VCaP (cell line): ENCODE data around the gene SPEN.

ENCODE experiments used
- H3K27ac ChIP-seq: fragments of 450-650 bp; 2 replicates; pipeline ENCODE4 v1.5.1; 2017
- TF ChIP-seq, protein P1 (sequence below): fragments of 450-650 bp; conservative IDR thresholded peaks from 2 replicates; pipeline ENCODE4 v1.5.1; 2017; ENCODE audit warnings: mild to moderate bottlenecking, moderate library complexity

The SPEN gene

DNA sequence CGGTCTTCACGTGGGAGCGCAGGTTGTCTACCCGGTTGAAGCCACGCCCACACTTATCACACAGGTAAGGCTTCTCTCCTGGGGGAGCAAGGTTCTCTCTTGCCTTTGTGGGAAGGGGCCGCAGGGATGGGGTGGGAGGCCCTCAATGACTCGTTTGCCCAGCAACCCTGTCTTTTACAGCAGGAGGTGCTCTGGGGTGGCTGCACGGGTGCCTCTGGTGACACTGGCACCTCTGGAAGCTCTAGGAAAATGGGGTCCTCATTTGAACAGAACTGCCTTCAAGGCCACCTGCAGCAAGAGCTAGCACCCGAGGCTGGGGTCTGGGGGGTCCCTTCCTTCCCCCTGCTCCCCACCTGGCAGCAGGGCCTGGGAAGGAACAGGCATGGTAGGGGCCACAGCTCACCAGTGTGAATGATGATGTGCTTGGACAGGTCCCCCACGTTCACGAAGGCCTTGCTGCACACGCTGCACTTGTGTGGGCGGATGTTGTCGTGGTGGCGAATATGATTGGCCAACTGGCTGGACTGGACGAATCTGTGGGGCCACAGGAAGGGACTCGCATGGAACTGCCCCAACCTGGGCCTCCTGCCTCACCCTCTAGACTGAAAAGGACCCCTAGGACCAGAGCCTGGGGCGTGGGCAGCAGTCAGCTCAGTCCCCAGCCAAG, 95.3 kb downstream of the SPEN start:
- TF ChIP-seq, protein P1, sequence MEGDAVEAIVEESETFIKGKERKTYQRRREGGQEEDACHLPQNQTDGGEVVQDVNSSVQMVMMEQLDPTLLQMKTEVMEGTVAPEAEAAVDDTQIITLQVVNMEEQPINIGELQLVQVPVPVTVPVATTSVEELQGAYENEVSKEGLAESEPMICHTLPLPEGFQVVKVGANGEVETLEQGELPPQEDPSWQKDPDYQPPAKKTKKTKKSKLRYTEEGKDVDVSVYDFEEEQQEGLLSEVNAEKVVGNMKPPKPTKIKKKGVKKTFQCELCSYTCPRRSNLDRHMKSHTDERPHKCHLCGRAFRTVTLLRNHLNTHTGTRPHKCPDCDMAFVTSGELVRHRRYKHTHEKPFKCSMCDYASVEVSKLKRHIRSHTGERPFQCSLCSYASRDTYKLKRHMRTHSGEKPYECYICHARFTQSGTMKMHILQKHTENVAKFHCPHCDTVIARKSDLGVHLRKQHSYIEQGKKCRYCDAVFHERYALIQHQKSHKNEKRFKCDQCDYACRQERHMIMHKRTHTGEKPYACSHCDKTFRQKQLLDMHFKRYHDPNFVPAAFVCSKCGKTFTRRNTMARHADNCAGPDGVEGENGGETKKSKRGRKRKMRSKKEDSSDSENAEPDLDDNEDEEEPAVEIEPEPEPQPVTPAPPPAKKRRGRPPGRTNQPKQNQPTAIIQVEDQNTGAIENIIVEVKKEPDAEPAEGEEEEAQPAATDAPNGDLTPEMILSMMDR: no peak
- no peak overlapping the region for H3K27ac ChIP-seq

DNA sequence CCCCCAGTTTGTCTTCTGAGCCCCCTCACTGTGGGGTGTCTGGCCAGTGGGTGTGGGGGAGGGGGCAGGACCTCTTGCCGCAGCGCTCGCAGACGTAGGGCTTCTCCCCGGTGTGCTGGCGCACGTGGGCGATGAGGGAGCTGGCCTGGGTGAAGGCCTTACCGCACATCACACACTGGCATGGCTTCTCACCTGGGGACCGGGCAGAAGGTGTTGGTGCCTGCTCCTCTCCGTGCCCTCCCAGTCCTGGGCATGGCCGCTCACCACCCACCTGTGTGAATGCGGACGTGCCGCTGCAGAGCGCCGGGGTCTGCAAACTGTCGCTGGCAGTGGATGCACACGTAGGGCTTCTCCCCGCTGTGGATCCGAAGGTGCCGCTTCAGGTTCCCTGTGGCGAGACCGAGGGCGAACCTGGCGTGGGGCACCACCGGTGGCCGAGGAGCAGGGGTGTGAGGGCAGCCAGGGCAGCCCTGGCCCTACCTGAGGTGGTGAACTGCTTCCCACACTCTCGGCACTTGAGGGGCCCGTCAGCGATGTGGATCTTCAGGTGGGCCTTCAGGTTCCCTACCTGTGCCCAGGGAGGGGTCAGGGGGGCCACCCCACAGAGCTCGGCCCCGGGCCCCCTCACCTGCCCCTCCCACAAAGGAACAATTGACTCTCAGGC, 96.0 kb downstream of the SPEN start:
- H3K27ac ChIP-seq: no peak overlapping the region

DNA sequence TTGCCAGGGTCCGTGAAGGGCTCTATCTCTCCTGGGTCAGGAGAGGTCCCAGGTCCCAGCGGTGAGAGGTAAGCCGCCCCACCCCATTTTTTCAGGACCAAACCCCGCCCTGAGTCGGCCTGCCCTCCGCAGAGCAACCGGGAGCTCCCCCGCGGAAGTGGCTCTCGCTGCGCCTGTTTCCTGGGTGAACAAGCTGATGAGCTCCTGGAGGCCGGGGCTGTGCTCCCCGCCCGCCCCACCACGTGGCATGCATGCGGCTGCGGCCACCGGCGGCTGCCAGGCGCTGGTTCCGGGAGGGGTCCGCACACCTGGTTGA, 96.4 kb downstream of the SPEN start:
- TF ChIP-seq, protein P1: no peak
- no peak overlapping the region for H3K27ac ChIP-seq

More for the DNA sequence above, 96.0 kb downstream of the SPEN start:
- TF ChIP-seq, protein P1: no peak

DNA sequence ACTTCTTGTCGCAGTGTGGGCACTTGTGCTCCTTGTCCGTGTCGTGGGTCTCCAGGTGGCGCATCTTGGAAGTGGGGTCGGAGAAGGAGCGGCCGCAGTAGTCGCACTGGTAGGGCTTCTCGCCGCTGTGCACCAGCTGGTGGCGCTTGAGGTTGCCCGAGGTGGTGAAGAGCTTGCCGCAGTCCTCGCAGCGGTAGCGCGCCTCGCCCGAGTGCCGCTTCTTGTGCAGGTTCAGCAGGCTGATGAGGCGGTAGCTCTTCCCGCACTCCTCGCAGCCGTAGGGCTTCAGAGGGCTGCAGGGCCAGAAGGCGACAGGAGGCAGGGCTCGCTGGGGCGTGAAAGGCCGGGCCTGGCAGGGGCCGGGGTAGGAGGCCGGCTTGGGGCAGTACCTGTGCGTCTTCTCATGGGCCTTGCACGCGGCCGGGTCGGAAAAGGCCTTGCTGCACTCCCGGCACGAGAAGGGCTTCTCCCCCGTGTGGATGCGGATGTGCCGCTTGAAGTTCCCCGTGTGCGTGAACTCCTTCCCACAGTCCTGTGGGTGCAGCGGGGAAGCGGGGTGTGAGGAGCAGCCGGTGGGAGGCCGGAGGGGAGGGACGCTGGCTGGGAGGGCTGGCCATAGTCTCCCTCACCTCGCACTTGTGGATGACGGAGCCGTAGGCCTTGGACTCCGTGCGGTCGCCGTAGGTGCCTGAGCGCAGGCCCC, 97.0 kb downstream of the SPEN start:
- no peak overlapping the region for H3K27ac ChIP-seq
- TF ChIP-seq, protein P1: no peak

DNA sequence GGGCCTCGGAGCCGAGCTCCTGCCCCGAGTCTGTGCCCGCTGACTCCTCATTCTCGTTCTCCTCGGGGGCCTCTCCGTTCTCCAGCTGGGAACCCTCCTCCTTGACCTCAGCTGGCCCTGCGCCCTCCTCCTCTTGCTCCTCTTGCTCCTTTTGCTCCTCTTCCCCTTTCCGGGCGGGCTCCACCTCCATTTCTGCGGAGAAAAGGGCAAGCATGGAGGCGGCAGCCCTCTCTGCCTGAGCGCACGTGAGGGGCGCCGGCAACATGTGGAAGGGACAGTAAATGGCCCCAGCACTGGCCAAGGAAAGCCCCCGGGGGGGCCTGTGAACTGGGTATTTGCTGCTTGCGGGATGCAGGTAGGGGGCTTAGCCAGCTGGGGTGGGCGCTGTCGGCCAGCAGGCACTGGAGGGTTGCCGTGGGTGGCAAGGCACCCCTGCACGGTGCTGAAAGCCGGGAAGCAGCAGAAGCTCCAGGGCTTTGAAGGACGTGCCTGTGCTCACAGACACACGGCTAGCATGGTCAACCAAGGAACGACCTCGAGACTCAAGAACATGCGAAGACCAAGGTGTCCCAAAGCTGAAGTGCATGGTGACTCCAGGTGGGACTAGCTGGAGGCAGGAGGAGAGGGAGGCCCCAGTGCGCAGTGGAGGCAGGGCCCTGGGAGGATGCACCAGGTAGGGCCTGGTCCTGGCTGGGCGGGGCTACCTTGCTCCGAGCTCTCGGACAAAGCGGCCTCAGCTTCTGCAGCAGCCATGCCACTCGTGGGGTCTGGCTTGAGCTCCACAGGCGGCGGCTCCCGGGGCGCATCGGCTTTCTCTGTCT, 97.7 kb downstream of the SPEN start:
- no peak overlapping the region for H3K27ac ChIP-seq
- TF ChIP-seq, protein P1: no peak

DNA sequence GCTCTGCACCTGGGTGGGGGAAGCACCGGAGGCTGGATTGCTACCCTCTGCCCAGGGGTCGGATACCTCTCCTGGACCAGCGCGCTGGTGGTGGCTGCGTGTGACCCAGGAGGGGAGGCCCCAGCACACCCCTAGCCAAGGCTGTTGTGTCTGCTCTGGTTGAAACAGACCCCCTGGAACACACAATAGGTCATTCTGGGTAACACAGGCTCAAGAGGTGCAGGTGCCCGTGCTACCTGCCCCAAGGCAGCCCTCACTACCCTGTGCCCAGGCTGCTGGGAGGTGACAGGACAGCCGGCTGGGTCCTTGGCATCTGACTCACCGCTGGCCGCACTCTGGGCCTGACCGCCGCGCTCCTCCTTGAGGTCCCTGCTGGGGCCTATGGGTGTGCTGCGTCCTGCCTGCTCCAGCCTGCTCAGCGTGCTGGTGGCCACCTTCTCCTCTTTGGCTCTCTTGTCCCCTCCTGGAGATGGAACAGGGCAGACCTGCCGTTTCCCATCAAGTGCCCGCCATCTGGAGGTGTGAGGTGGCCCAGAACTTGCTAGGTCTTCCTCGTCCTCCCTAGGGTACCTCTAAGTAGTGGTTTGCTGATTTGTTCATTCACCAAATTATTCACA, 98.4 kb downstream of the SPEN start:
- no peak overlapping the region for H3K27ac ChIP-seq
- TF ChIP-seq, protein P1: no peak
